GM21381 (cell line): ENCODE measurements around the gene KRT15.

Experiments used
- ATAC-seq: cut with Tn5 transposase; IDR thresholded peaks from one replicate; pipeline ENCODE4 v1.9.1; 2021; ENCODE audit warnings: mild to moderate bottlenecking, moderate library complexity; ENCODE audit not compliant: unreplicated experiment

KRT15 gene

GRCh38 chr17:41505809-41506767 lies 12.6 kb downstream of the KRT15 start:
- ATAC-seq: no peak

DNA sequence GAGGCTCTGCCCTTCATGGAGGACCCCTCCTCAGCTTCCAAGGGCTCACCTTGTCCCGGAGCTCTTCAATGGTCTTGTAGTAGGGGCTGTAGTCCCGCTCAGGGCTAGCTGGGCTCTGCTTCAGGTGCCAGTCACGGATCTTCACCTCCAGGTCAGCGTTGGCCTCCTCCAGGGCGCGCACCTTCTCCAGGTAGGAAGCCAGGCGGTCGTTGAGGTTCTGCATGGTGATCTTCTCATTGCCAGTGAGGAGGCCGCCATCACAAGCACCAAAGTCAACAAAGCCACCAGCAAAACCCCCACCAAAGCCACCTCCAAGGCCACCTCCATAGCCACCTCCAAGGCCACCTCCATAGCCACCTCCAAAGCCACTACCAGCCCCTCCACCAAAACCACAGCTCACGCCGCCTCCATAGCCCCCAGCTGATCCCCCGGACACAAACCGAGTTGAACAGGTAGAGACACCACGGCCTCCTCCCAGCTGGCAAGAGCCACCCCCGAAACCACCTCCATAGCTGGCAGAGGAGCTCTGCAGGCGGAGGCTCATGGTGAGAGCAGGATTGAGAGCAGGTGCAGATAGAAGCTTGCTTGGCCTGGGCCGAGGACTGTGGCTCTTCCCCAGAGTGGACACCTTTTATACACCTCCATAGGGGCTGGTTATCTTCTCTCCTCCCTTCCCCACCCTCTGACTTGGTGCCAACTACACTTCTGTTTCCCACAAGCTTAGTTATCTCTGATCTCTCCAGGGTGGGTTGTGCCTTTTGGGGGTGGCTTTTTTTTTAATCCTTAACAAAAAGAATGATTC lies 13.5 kb downstream of the KRT15 start, which contains the start of gene KRT13:
Gene KRT13, minus strand, starts transcription at position 606 of the 802 bp plus-strand sequence. Its CDS starts 62 bp downstream, at position 544.
- ATAC-seq: no peak

DNA sequence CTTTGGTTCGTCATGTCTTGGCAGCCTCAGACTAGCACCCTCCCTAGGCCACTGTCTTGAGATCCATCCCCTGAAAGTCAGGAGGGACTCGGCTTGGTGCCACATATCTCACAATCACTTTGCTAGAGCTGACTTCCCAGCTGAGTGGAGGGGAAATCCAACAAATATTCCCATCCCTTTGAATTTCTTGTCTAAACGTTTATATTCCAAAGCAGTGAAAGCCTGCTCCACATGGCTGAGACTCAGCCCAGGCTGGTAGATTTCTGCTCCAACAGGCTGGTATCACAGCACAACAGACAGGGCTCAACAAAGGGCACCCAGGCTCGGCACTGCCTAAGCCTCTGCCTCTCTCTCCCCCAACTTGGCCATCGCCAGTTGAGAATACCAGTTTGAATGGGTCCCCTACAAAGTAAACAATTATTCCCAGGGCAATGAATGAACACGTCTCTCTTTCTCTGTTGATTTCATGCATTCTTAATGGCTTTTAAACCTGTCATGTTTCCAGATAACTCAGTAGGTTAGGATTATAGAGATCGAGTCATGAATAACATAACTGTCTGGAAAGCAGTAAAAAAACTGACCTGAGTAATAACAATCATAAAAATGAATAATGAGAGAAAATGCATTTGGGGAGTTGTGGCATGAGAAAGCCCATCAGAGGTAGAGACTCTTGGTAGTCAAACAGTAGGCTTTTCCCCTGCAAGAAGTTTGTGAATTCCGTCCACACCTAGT lies 14.3 kb downstream of the KRT15 start:
- no peak for ATAC-seq

DNA sequence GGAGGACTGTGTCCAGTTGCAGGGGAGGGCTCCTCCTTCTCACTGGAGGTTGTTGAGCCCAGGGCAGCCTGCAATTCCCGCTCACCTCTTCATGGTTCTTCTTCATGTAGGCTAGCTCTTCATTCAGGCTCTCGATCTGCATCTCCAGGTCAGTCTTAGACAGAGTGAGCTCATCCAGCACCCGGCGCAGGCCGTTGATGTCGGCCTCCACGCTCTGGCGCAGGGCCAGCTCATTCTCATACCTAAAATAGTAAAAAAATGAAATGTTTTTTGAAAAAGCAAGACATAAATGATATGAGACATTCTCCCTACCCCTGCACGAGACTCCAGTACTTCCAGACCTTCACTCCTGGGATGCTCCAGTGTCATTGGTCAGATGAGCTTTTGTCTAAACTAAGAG lies 15.5 kb downstream of the KRT15 start:
- ATAC-seq: no peak

GRCh38 chr17:41500131-41500911 lies 18.4 kb downstream of the KRT15 start:
- ATAC-seq: no peak

DNA sequence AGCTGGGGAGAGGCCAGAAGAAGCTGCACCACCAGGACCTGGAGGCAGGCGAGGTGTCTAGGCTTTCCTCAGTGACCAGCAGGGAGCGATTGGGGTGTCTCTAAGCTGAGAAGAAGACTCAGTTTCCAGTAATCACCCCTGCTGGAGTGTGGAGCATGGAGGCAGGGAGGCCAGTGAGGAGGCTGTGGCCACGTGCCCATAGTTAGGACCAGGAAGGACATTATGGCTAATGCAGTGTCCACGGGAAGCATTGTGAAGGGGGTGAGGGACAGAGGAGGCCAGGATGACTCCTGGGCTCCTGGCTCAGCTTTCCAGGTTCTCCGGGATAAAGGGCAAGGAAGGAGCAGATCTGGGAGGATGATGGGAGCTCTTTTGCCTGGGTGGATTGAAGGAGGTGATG lies 19.0 kb downstream of the KRT15 start:
- ATAC-seq: no peak

DNA sequence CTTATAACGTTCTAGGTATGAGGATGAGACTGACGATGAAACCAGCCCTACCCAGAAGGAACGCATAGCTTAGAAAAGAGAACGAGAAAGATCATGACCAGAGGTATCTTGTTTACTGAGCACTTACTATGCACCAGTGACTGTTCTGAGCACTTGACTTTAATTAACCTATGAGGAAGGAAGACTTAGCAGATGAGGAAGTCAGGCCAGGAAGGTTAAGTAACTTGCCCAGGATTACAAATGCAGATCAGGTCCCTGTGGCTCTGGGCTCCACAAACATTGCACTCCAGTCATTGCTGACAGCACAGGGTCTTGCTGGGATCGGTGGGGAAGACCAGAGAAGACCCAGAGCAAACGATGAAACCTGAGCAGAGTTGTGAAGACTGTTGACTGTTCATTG lies 20.4 kb downstream of the KRT15 start:
- no peak for ATAC-seq

DNA sequence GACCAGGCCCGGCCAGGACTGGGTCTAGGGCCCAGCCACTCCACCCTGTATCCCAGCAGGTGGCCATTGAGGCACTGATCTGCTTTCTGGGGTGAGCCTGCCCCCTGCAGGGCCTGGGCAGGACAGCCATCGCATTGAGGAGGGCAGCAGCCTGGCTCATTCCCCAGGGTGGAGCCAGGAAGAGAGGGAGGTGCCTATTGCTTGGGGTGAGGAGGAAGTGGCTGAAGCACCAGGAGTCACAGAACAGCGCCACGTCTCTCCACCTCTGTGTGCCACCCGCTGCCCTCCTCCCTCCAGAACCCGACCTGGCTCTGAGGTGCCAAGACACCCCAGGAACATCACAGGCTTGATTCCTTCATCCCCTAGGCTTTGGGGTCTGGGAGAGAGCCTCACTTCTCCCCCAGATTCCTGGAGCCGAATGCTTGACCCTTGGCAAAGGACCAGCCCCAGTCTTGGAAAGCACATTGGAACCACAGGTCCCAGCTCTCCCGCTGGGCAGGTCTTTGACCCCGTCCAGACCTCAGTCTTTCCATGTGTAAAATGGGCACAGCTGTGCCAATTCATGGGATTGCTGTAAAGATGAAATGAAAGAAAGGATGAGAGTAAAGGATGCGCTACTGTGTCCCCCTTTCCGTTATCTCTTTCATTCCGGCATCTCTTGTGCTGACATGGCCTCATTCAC lies 21.7 kb downstream of the KRT15 start:
- ATAC-seq: peak; percentile 71

DNA sequence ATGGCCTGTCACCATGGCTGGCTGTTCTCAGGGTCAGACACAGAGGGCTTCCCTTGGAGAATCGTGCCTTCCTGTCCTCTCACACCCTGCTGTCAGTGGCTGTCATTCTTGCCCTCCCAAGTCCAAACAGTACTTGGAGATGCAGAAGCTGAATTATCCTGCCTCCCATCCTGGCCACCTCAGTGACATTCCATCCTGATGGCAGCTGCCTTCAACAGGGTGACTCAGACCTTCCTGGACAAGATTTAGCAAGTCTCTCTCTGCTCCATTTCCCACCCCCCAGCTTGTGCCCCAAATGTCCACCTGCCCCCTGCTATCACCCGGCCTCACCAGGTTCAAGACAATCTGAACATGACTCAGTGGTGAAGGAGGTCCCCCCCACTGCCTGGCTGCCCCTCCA lies 24.2 kb downstream of the KRT15 start:
- no peak for ATAC-seq

GRCh38 chr17:41492771-41493170 lies 25.9 kb downstream of the KRT15 start:
- ATAC-seq: no peak

- ATAC-seq: no peak
Observed at GRCh38 chr17:41492351-41492750, 26.3 kb downstream of the KRT15 start.

DNA sequence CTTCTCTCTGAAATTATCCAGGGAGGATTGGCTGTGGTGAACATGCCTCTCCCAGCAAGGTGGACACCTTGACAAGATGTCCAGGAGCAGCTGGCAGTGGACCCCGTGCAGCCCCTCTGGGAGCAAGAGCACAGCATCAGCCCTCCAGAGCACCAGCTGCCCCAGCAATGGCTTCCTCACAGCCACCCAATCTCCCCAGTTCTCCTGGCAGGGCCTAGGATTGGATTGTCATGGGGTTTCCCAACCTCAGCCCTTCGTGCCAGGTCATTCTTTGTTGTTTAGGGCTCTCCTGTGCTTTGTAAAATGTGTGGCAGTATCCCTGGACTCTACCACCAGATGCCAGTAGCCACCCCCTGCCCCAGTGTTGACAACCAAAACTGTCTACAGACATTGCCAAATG lies 27.2 kb downstream of the KRT15 start:
- no peak for ATAC-seq

GRCh38 chr17:41490000-41490990 lies 28.4 kb downstream of the KRT15 start:
- no peak for ATAC-seq

GRCh38 chr17:41489531-41489930 lies 29.2 kb downstream of the KRT15 start, which contains the start of gene KRT36:
Gene KRT36 (minus strand): TSS chr17:41489910. CDS start chr17:41489864, 46 bp downstream.
- no peak for ATAC-seq

- no peak for ATAC-seq
Observed at GRCh38 chr17:41486809-41487530, 31.7 kb downstream of the KRT15 start.

GRCh38 chr17:41486316-41486715 lies 32.4 kb downstream of the KRT15 start:
- ATAC-seq: no peak
